Measurements from ENCODE around the gene TCF12. TPM values are rescaled to one million over a fixed set of nuclear protein-coding genes. Genes with fewer than 3 reads are reported as not detected.

The TCF12 gene
- polyA plus RNA-seq, 3 donors = 15.8 to 52.5 (median 27.6) TPM

- Mint-ChIP-seq H3K4me3 (no peak overlapping the region), H3K36me3 (peaks cover 4 to 11% of the 10 kb centered on the region in 2 donors), H3K4me1 (peaks cover 7% of the 10 kb centered on the region), H3K27ac (peak overlapping the region in 1 of 7 donors; percentile 46), H3K27me3 (ENCODE audit: low read depth in 3 of 3) (no peaks in the 10 kb centered on the region), H3K9me3 (peaks cover 0 to 1% (median 0%) of the 10 kb centered on the region in 7 donors)
- 83% methylated on average over 1 of the region's 5 CpGs for WGBS (ENCODE audit: insufficient coverage)
- no peaks in the 10 kb centered on the region for H3K4me1 ChIP-seq (ENCODE audit: control insufficient read depth in 1 of 2, insufficient read depth in 2 of 2, low read length in 2 of 2)
- intact Hi-C loops (cut with micrococcal nuclease) = no loop called here
- H3K79me2 ChIP-seq (ENCODE audit: insufficient read depth, low read length) = peaks cover 47% of the 10 kb centered on the region
- no peak overlapping the region for H3K4me2 ChIP-seq (replicated peaks; ENCODE audit: extremely low read depth, low read length, poor library complexity, severe bottlenecking)
- no peaks in the 10 kb centered on the region for H3K9me3 ChIP-seq (replicated peaks in 1 of 2; ENCODE audit: control insufficient read depth in 1 of 2, insufficient read depth in 1 of 2, low read length in 2 of 2)
- no peak overlapping the region for H2AFZ ChIP-seq (ENCODE audit: insufficient read depth, low read depth, low read length, poor library complexity, severe bottlenecking)
- no peak overlapping the region for H3K4me3 ChIP-seq (replicated peaks in 1 of 3; ENCODE audit: low read depth in 2 of 3, low read length in 3 of 3)
- no peak for TF ChIP-seq CTCF (IDR thresholded peaks at IDR 0.05)
- no peaks in the 10 kb centered on the region for H3K36me3 ChIP-seq (replicated peaks in 1 of 2; ENCODE audit: control insufficient read depth in 1 of 2, insufficient read depth in 2 of 2, low read length in 2 of 2)
- DNase-seq = no peak
- no peak overlapping the region for H3K9ac ChIP-seq (ENCODE audit: insufficient read depth, low read length, poor library complexity, severe bottlenecking)
- no peaks in the 10 kb centered on the region for H3K27me3 ChIP-seq (ENCODE audit: control insufficient read depth in 2 of 2, insufficient read depth in 2 of 2, low read length in 2 of 2)
- peaks cover 46% of the 10 kb centered on the region for H4K20me1 ChIP-seq (ENCODE audit: insufficient read depth, low read length)
- H3K27ac ChIP-seq (ENCODE audit: low read depth in 1 of 2, low read length in 2 of 2) = no peak overlapping the region
Observed at GRCh38 chr15:57019496-57020160, 101.2 kb downstream of the TCF12 start.

- Mint-ChIP-seq H3K9me3 (peaks cover 0 to 10% (median 5%) of the 10 kb centered on the region in 7 donors), H3K36me3 (peaks cover 4 to 5% of the 10 kb centered on the region in 2 donors), H3K4me3 (no peak overlapping the region), H3K27ac (peak overlapping the region in 6 of 7 donors; percentile 35 to 84 (median 60)), H3K4me1 (peaks cover 12% of the 10 kb centered on the region), H3K27me3 (ENCODE audit: low read depth in 3 of 3) (no peaks in the 10 kb centered on the region)
- Histone ChIP-seq H3K79me2 (ENCODE audit: insufficient read depth, low read length) (peaks cover 81% of the 10 kb centered on the region), H3K27me3 (ENCODE audit: control insufficient read depth in 2 of 2, insufficient read depth in 2 of 2, low read length in 2 of 2) (no peaks in the 10 kb centered on the region), H2AFZ (ENCODE audit: insufficient read depth, low read depth, low read length, poor library complexity, severe bottlenecking) (no peak overlapping the region), H3K27ac (ENCODE audit: low read depth in 1 of 2, low read length in 2 of 2) (no peak overlapping the region), H3K4me2 (replicated peaks; ENCODE audit: extremely low read depth, low read length, poor library complexity, severe bottlenecking) (no peak overlapping the region), H3K9ac (ENCODE audit: insufficient read depth, low read length, poor library complexity, severe bottlenecking) (no peak overlapping the region), H3K4me1 (ENCODE audit: control insufficient read depth in 1 of 2, insufficient read depth in 2 of 2, low read length in 2 of 2) (peaks cover 4 to 13% of the 10 kb centered on the region in 2 donors), H3K4me3 (replicated peaks in 1 of 3; ENCODE audit: low read depth in 2 of 3, low read length in 3 of 3) (no peak overlapping the region), H3K9me3 (replicated peaks in 1 of 2; ENCODE audit: control insufficient read depth in 1 of 2, insufficient read depth in 1 of 2, low read length in 2 of 2) (peaks cover 0 to 6% of the 10 kb centered on the region in 2 donors), H3K36me3 (replicated peaks in 1 of 2; ENCODE audit: control insufficient read depth in 1 of 2, insufficient read depth in 2 of 2, low read length in 2 of 2) (no peaks in the 10 kb centered on the region), H4K20me1 (ENCODE audit: insufficient read depth, low read length) (peaks cover 48% of the 10 kb centered on the region)
- intact Hi-C loops (cut with micrococcal nuclease) = no loop called here
- peak; percentile 40 to 61 (median 59) for DNase-seq
- WGBS (ENCODE audit: insufficient coverage) = 87% methylated on average over 7 of the region's 10 CpGs
- no peak for TF ChIP-seq CTCF (IDR thresholded peaks at IDR 0.05)
Observed at GRCh38 chr15:57025264-57025926, 107.0 kb downstream of the TCF12 start.

All from CD14-positive monocyte (primary cell).